Activated T-helper 1 cell treated with anti-CD3 and anti-CD28 coated beads, Interleukin-12 subunit alpha, Interleukin-12 subunit beta, Interleukin-2, Interleukin-4 antibody, amounts not matched to agents 30 ng/mL and 10 ng/mL and 1 ng/mL, durations not matched to agents 14 hours and 24 hours and 36 hours (primary cell): Measurements from ENCODE around the gene ADGRF4. TPM values are rescaled to one million over a fixed set of nuclear protein-coding genes. Genes with fewer than 3 reads are reported as not detected.

Source experiments
- DNase-seq: peaks from one replicate; pipeline ENCODE4 v3.0.0; 2021; ENCODE audit warnings: low spot score
- H3K27ac Mint-ChIP-seq: one replicate; pipeline ENCODE4 v1.8.0; 2021; ENCODE audit warnings: mild to moderate bottlenecking, mixed read lengths
- H3K27me3 Mint-ChIP-seq: one replicate; pipeline ENCODE4 v1.8.0; 2022; ENCODE audit warnings: mild to moderate bottlenecking, moderate library complexity, mixed read lengths; ENCODE audit not compliant: insufficient read depth
- H3K36me3 Mint-ChIP-seq: one replicate; pipeline ENCODE4 v1.8.0; 2021; ENCODE audit warnings: low read depth, mixed read lengths
- H3K4me1 Mint-ChIP-seq: one replicate; pipeline ENCODE4 v1.8.0; 2021; ENCODE audit warnings: low read depth, mixed read lengths
- H3K4me3 Mint-ChIP-seq: one replicate; pipeline ENCODE4 v1.8.0; 2021; ENCODE audit warnings: mild to moderate bottlenecking, moderate library complexity, mixed read lengths
- H3K9me3 Mint-ChIP-seq: one replicate; pipeline ENCODE4 v1.8.0; 2021; ENCODE audit warnings: mixed read lengths
- intact Hi-C: fragments of 100-400 bp; cut with micrococcal nuclease; formaldehyde crosslinking; loops from one replicate; pipeline ENCODE4 v1.15.1; 2024
- total RNA-seq: library from RNA; stranded (reverse); gene quantifications from 2 replicates; pipeline ENCODE4 v1.2.3, GENCODE V29; 2022

Gene ADGRF4
- total RNA-seq, 1 donor from 2014 or later = not detected

GRCh38 chr6:47697925-47698324 lies 455 bp upstream of the ADGRF4 start:
- Mint-ChIP-seq H3K9me3 (no peaks in the 10 kb centered on the region), H3K36me3 (no peaks in the 10 kb centered on the region), H3K27me3 (peaks cover 2% of the 10 kb centered on the region), H3K27ac (no peak overlapping the region), H3K4me1 (no peaks in the 10 kb centered on the region), H3K4me3 (no peak overlapping the region)
- intact Hi-C loops = no loop called here
- DNase-seq = no peak

DNA sequence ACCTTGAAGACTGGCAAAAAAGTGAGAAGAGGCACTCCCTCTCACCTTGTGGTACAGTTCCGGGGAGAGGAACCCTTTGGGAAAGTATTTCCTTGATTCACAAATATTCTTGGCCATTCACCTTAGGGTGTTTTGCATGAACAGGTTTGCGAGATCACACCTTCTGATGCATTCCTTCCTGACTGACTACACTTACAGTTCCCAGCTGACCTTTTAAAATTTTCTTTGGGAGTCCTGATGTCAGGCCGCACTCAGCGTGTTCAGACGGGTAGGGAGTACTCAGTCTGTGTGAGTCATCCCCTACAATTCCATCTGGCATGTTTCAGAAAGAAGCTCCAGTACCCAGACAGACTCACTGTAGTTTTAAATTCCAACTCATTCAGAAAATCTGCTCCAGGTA lies 1.7 kb downstream of the ADGRF4 start:
- intact Hi-C loops = no loop called here

GRCh38 chr6:47700596-47700995 lies 2.2 kb downstream of the ADGRF4 start:
- H3K36me3 Mint-ChIP-seq = no peaks in the 10 kb centered on the region
- no peak overlapping the region for H3K4me3 Mint-ChIP-seq
- intact Hi-C loops = no loop called here
- H3K27me3 Mint-ChIP-seq = no peaks in the 10 kb centered on the region
- DNase-seq = no peak
- no peaks in the 10 kb centered on the region for H3K9me3 Mint-ChIP-seq
- no peak overlapping the region for H3K27ac Mint-ChIP-seq
- H3K4me1 Mint-ChIP-seq = no peaks in the 10 kb centered on the region

More for the DNA sequence above, 1.7 kb downstream of the ADGRF4 start:
- no peak overlapping the region for H3K27ac Mint-ChIP-seq
- H3K36me3 Mint-ChIP-seq = no peaks in the 10 kb centered on the region
- H3K4me3 Mint-ChIP-seq = no peak overlapping the region
- no peaks in the 10 kb centered on the region for H3K9me3 Mint-ChIP-seq
- no peaks in the 10 kb centered on the region for H3K4me1 Mint-ChIP-seq
- H3K27me3 Mint-ChIP-seq = peaks cover 1% of the 10 kb centered on the region
- no peak for DNase-seq

- DNase-seq = no peak
- Mint-ChIP-seq H3K27me3 (no peaks in the 10 kb centered on the region), H3K9me3 (no peaks in the 10 kb centered on the region), H3K4me1 (no peaks in the 10 kb centered on the region), H3K27ac (no peak overlapping the region), H3K36me3 (no peaks in the 10 kb centered on the region), H3K4me3 (no peak overlapping the region)
- intact Hi-C loops = no loop called here
Observed at GRCh38 chr6:47701363-47701762, 3.0 kb downstream of the ADGRF4 start.

DNA sequence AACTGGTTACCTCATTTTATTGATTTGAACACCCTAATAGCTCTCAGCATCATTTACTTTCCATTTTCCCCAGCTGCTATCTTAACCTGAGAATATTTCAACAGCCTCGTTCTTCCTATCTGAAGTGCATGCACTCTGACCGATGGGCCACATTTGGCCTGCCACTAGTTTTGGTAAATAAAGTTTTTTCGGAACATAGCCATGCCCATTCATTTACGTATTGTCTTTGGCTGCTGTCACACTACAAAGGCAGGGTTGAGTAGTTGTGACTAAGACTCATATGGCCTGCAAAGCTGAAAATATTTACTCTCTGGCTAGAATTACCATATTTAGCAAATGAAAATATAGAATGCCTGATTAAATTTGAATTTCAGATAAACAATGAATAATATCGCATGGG lies 10.8 kb downstream of the ADGRF4 start:
- no peak overlapping the region for H3K27ac Mint-ChIP-seq
- DNase-seq = no peak
- no peak overlapping the region for H3K4me3 Mint-ChIP-seq
- intact Hi-C loops = no loop called here
- no peaks in the 10 kb centered on the region for H3K9me3 Mint-ChIP-seq
- H3K4me1 Mint-ChIP-seq = no peaks in the 10 kb centered on the region
- H3K36me3 Mint-ChIP-seq = no peaks in the 10 kb centered on the region
- H3K27me3 Mint-ChIP-seq = peaks cover 13% of the 10 kb centered on the region

- intact Hi-C loops = no loop called here
- no peak overlapping the region for H3K27ac Mint-ChIP-seq
- peaks cover 13% of the 10 kb centered on the region for H3K27me3 Mint-ChIP-seq
- H3K4me1 Mint-ChIP-seq = no peaks in the 10 kb centered on the region
- DNase-seq = no peak
- H3K36me3 Mint-ChIP-seq = no peaks in the 10 kb centered on the region
- no peak overlapping the region for H3K4me3 Mint-ChIP-seq
- no peaks in the 10 kb centered on the region for H3K9me3 Mint-ChIP-seq
Observed at GRCh38 chr6:47710295-47710694, 11.9 kb downstream of the ADGRF4 start.

- no peaks in the 10 kb centered on the region for H3K4me1 Mint-ChIP-seq
- no peak for DNase-seq
- no peak overlapping the region for H3K4me3 Mint-ChIP-seq
- peaks cover 13% of the 10 kb centered on the region for H3K27me3 Mint-ChIP-seq
- H3K36me3 Mint-ChIP-seq = no peaks in the 10 kb centered on the region
- no peaks in the 10 kb centered on the region for H3K9me3 Mint-ChIP-seq
- intact Hi-C loops = no loop called here
- no peak overlapping the region for H3K27ac Mint-ChIP-seq
Observed at GRCh38 chr6:47713200-47713599, 14.8 kb downstream of the ADGRF4 start.

DNA sequence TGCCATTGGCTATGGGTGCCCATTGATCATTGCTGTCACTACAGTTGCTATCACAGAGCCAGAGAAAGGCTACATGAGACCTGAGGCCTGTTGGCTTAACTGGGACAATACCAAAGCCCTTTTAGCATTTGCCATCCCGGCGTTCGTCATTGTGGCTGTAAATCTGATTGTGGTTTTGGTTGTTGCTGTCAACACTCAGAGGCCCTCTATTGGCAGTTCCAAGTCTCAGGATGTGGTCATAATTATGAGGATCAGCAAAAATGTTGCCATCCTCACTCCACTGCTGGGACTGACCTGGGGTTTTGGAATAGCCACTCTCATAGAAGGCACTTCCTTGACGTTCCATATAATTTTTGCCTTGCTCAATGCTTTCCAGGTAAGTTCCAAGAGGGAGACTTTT lies 16.4 kb downstream of the ADGRF4 start:
- Mint-ChIP-seq H3K4me1 (no peaks in the 10 kb centered on the region), H3K27me3 (peaks cover 13% of the 10 kb centered on the region), H3K4me3 (no peak overlapping the region), H3K36me3 (no peaks in the 10 kb centered on the region), H3K27ac (no peak overlapping the region), H3K9me3 (no peaks in the 10 kb centered on the region)
- intact Hi-C loops = no loop called here
- DNase-seq = no peak

- DNase-seq = no peak
- Mint-ChIP-seq H3K4me1 (no peaks in the 10 kb centered on the region), H3K9me3 (no peaks in the 10 kb centered on the region), H3K27ac (no peak overlapping the region), H3K4me3 (no peak overlapping the region), H3K27me3 (peaks cover 6% of the 10 kb centered on the region), H3K36me3 (no peaks in the 10 kb centered on the region)
- intact Hi-C loops = no loop called here
Observed at GRCh38 chr6:47715782-47716181, 17.4 kb downstream of the ADGRF4 start.

- Mint-ChIP-seq H3K4me1 (no peaks in the 10 kb centered on the region), H3K9me3 (no peaks in the 10 kb centered on the region), H3K4me3 (no peak overlapping the region), H3K27me3 (peaks cover 5% of the 10 kb centered on the region), H3K27ac (no peak overlapping the region), H3K36me3 (no peaks in the 10 kb centered on the region)
- intact Hi-C loops = no loop called here
- no peak for DNase-seq
Observed at GRCh38 chr6:47716207-47716606, 17.8 kb downstream of the ADGRF4 start.

DNA sequence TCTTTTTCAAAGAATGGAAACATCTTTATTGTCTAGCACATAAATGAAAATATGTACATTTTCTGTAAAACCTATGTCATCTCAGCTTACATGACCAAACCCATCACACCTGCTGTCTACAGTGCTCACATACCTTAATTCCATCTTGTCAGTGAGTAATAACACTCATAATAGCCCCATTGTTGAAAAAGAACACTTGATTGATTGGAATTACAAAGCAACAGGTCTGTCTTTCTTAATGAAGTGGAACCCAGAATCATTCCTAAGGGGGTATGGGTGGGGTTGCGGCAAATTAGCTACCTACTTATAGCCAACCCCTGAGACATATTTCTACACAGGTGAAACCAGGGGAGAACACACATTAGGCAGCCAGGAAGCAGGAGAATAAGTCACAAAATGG lies 20.2 kb downstream of the ADGRF4 start:
- H3K9me3 Mint-ChIP-seq = no peaks in the 10 kb centered on the region
- no peak overlapping the region for H3K27ac Mint-ChIP-seq
- no peak for DNase-seq
- no peak overlapping the region for H3K4me3 Mint-ChIP-seq
- H3K36me3 Mint-ChIP-seq = no peaks in the 10 kb centered on the region
- intact Hi-C loops = no loop called here
- H3K27me3 Mint-ChIP-seq = peaks cover 5% of the 10 kb centered on the region
- H3K4me1 Mint-ChIP-seq = no peaks in the 10 kb centered on the region

- Mint-ChIP-seq H3K9me3 (no peaks in the 10 kb centered on the region), H3K27ac (no peak overlapping the region), H3K36me3 (no peaks in the 10 kb centered on the region), H3K4me1 (no peaks in the 10 kb centered on the region), H3K27me3 (peaks cover 5% of the 10 kb centered on the region), H3K4me3 (no peak overlapping the region)
- intact Hi-C loops = no loop called here
- DNase-seq = no peak
Observed at GRCh38 chr6:47721189-47721588, 22.8 kb downstream of the ADGRF4 start.

- Mint-ChIP-seq H3K27me3 (peaks cover 4% of the 10 kb centered on the region), H3K9me3 (no peaks in the 10 kb centered on the region), H3K36me3 (no peaks in the 10 kb centered on the region), H3K4me1 (no peaks in the 10 kb centered on the region), H3K27ac (no peak overlapping the region), H3K4me3 (no peak overlapping the region)
- intact Hi-C loops = no loop called here
- DNase-seq = no peak
Observed at GRCh38 chr6:47722194-47722593, 23.8 kb downstream of the ADGRF4 start.

- Mint-ChIP-seq H3K4me1 (no peaks in the 10 kb centered on the region), H3K27me3 (no peaks in the 10 kb centered on the region), H3K9me3 (no peaks in the 10 kb centered on the region), H3K4me3 (no peak overlapping the region), H3K36me3 (no peaks in the 10 kb centered on the region), H3K27ac (no peak overlapping the region)
- DNase-seq = no peak
- intact Hi-C loops = no loop called here
Observed at GRCh38 chr6:47724300-47724699, 25.9 kb downstream of the ADGRF4 start.
